ENCODE results near the gene ZNF91. TPM values are rescaled to one million over a fixed set of nuclear protein-coding genes. Genes with fewer than 3 reads are reported as not detected.

ZNF91 gene
- total and polyA plus RNA-seq, 10 of the 15 experiments (the other 5 are each of a cell fraction or from before 2014, with no cell fraction given) = 4.6 to 31.1 (median 11.3) TPM

DNA sequence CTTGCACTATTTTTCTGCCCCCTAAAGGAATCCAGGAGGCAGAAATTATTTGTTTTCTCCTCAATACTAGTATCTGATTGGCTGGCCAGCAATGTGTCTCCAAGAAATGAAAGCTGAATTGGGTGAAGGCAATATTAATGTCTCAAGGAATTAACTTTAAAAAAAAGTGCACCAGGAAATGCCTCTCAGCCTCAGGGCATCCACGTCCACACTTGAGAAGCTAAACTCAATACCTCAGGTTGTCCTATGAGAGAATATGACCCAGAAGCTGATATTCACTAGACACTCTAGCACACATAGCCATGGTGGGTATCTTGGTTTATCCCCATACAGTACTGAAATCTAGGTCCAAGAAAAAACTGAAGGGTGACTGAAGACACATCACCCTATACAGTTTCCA, 2.1 kb downstream of the ZNF91 start (continued):
- TF ChIP-seq, protein P1, sequence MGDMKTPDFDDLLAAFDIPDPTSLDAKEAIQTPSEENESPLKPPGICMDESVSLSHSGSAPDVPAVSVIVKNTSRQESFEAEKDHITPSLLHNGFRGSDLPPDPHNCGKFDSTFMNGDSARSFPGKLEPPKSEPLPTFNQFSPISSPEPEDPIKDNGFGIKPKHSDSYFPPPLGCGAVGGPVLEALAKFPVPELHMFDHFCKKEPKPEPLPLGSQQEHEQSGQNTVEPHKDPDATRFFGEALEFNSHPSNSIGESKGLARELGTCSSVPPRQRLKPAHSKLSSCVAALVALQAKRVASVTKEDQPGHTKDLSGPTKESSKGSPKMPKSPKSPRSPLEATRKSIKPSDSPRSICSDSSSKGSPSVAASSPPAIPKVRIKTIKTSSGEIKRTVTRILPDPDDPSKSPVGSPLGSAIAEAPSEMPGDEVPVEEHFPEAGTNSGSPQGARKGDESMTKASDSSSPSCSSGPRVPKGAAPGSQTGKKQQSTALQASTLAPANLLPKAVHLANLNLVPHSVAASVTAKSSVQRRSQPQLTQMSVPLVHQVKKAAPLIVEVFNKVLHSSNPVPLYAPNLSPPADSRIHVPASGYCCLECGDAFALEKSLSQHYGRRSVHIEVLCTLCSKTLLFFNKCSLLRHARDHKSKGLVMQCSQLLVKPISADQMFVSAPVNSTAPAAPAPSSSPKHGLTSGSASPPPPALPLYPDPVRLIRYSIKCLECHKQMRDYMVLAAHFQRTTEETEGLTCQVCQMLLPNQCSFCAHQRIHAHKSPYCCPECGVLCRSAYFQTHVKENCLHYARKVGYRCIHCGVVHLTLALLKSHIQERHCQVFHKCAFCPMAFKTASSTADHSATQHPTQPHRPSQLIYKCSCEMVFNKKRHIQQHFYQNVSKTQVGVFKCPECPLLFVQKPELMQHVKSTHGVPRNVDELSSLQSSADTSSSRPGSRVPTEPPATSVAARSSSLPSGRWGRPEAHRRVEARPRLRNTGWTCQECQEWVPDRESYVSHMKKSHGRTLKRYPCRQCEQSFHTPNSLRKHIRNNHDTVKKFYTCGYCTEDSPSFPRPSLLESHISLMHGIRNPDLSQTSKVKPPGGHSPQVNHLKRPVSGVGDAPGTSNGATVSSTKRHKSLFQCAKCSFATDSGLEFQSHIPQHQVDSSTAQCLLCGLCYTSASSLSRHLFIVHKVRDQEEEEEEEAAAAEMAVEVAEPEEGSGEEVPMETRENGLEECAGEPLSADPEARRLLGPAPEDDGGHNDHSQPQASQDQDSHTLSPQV (IDR thresholded peaks at IDR 0.05) = no peak
- TF ChIP-seq RAD51 (IDR thresholded peaks at IDR 0.05) (no peak), ASH2L (IDR thresholded peaks at IDR 0.05; ENCODE audit: borderline replicate concordance, low read depth) (no peak), WRNIP1 (IDR thresholded peaks at IDR 0.05; ENCODE audit: borderline replicate concordance, low read depth, low read length) (no peak), KAT2A (conservative IDR thresholded peaks at IDR 0.05; ENCODE audit: control insufficient read depth, low read depth, low read length) (no peak), HDGF (IDR thresholded peaks at IDR 0.05) (no peak)

DNA sequence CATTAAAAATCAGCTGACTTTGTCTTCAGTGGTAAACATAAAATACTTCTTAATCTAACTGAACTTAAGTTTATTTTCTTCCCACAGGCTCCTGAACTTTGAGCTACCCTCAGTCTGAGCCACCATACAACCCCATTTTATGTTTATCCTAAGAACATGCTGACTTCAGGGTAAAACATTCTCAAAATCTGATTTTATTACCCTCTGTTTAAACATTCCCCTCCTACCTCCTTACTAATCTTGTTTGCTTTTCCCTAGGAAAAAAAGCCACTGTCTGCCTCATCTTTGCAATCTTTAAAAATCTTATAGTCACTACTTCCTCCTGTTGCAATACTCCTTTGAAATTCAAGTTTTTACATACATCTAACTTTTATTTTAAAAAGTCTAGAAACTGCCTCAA, 4.0 kb downstream of the ZNF91 start:
- Histone ChIP-seq H3K27me3 (replicated peaks in 1 of 2; ENCODE audit: control insufficient read depth in 2 of 2, insufficient read depth in 2 of 2, low read length in 1 of 2) (no peaks in the 10 kb centered on the region), H3K9ac (ENCODE audit: control insufficient read depth, insufficient read depth, low read length) (no peak overlapping the region), H3K79me2 (ENCODE audit: control insufficient read depth, insufficient read depth, low read length) (peaks cover 21% of the 10 kb centered on the region), H4K20me1 (ENCODE audit: control insufficient read depth, insufficient read depth) (no peaks in the 10 kb centered on the region), H3K36me3 (ENCODE audit: control insufficient read depth in 2 of 2, insufficient read depth in 2 of 2, low read length in 1 of 2) (no peaks in the 10 kb centered on the region; a peak in 1 of 4 replicates), H2AFZ (ENCODE audit: control insufficient read depth, low read depth, low read length) (no peak overlapping the region), H3K9me3 (replicated peaks; ENCODE audit: control insufficient read depth, insufficient read depth, low read length) (peaks cover 11% of the 10 kb centered on the region), H3K4me2 (ENCODE audit: control insufficient read depth, insufficient read depth) (no peak overlapping the region), H3K27ac (ENCODE audit: control insufficient read depth, insufficient read depth) (no peak overlapping the region), H3K4me3 (no peak overlapping the region), H3K4me1 (ENCODE audit: control insufficient read depth, insufficient read depth, low read length) (no peaks in the 10 kb centered on the region)
- POLR2A ChIA-PET = no interaction called here
- intact Hi-C loops (cut with micrococcal nuclease; ENCODE audit: unreplicated experiment) (no loop called here), in situ Hi-C loops (cut with MboI) (loop anchor here (10.0 kb wide), 1 partner anchor 294 kb away; the partner anchor contains the start of gene ZNF675)
- ATAC-seq (no peak), FAIRE-seq (no peak), DNase-seq (ENCODE audit: low read depth, low spot score) (no peak)
- BruUV-seq (replicated peaks) = no TSS peak
- RAD21 ChIA-PET (ENCODE audit: unreplicated experiment) = no interaction called here
- SMC1A ChIA-PET (ENCODE audit: uncharacterized antibody, unreplicated experiment) = no interaction called here
- TF ChIP-seq WRNIP1 (IDR thresholded peaks at IDR 0.05; ENCODE audit: borderline replicate concordance, low read depth, low read length) (no peak), SIX5 (IDR thresholded peaks at IDR 0.05; ENCODE audit: low read depth, low read length, severe bottlenecking) (no peak), NFYA (IDR thresholded peaks at IDR 0.05; ENCODE audit: borderline replicate concordance, low read depth, low read length) (no peak), SREBF2 (IDR thresholded peaks at IDR 0.05; ENCODE audit: low read length) (no peak)
- TF ChIP-seq, protein P2, sequence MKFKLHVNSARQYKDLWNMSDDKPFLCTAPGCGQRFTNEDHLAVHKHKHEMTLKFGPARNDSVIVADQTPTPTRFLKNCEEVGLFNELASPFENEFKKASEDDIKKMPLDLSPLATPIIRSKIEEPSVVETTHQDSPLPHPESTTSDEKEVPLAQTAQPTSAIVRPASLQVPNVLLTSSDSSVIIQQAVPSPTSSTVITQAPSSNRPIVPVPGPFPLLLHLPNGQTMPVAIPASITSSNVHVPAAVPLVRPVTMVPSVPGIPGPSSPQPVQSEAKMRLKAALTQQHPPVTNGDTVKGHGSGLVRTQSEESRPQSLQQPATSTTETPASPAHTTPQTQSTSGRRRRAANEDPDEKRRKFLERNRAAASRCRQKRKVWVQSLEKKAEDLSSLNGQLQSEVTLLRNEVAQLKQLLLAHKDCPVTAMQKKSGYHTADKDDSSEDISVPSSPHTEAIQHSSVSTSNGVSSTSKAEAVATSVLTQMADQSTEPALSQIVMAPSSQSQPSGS (IDR thresholded peaks at IDR 0.05; ENCODE audit: low read length) = no peak
- CTCF ChIA-PET = no interaction called here
